HepG2 (cell line): Measurements from ENCODE around the gene DTHD1.

Source experiments
- ATF2 ChIP-seq: sonication (generic); formaldehyde crosslinking; IDR thresholded peaks from 2 replicates; pipeline ENCODE4 v1.4.0; 2020; ENCODE audit warnings: missing genetic modification reagents
- JUNB ChIP-seq: sonication (generic); formaldehyde crosslinking; IDR thresholded peaks from 2 replicates; pipeline ENCODE4 v1.8.0; 2022; ENCODE audit warnings: missing genetic modification reagents, mild to moderate bottlenecking, borderline replicate concordance
- MEF2D ChIP-seq: sonication (generic); formaldehyde crosslinking; IDR thresholded peaks from 2 replicates; pipeline ENCODE4 v1.5.1; 2020; ENCODE audit warnings: mild to moderate bottlenecking, missing genetic modification reagents
- NR2F2 ChIP-seq: IDR thresholded peaks from 2 replicates; pipeline ENCODE4 v1.6.1; 2012; ENCODE audit warnings: low read depth, inconsistent platforms, borderline replicate concordance
- POLR2AphosphoS5 ChIP-seq: IDR thresholded peaks from 2 replicates; pipeline ENCODE4 v1.6.1; 2012; ENCODE audit warnings: low read depth, low read length
- SYNCRIP ChIP-seq: fragments of 200-400 bp; formaldehyde crosslinking; IDR thresholded peaks from 2 replicates; pipeline ENCODE4 v1.6.1; 2018; ENCODE audit warnings: mild to moderate bottlenecking, low read depth, low read length; ENCODE audit not compliant: insufficient read depth
- ZFP36 ChIP-seq: fragments of 150-350 bp; IDR thresholded peaks from 2 replicates; pipeline ENCODE4 v1.6.1; 2018; ENCODE audit warnings: borderline replicate concordance, low read length, low read depth; ENCODE audit not compliant: partially characterized antibody
- ZFYVE20 ChIP-seq: sonication (generic); formaldehyde crosslinking; IDR thresholded peaks from 2 replicates; pipeline ENCODE4 v1.8.0; 2023; ENCODE audit warnings: low read depth, mild to moderate bottlenecking, moderate library complexity, missing genetic modification reagents, borderline replicate concordance
- ZNF850 ChIP-seq: sonication (generic); formaldehyde crosslinking; conservative IDR thresholded peaks from 2 replicates; pipeline ENCODE4 v1.9.0; 2021; ENCODE audit warnings: mild to moderate bottlenecking, missing genetic modification reagents
- TF ChIP-seq, protein P1 (sequence below): sonication (generic); formaldehyde crosslinking; conservative IDR thresholded peaks from 2 replicates; pipeline ENCODE4 v1.4.0; 2020; ENCODE audit warnings: missing genetic modification reagents
- TF ChIP-seq, protein P2 (sequence below): sonication (generic); formaldehyde crosslinking; IDR thresholded peaks from 2 replicates; pipeline ENCODE4 v1.5.0; 2020; ENCODE audit warnings: mild to moderate bottlenecking, missing genetic modification reagents, moderate library complexity
- TF ChIP-seq, protein P3 (sequence below): sonication (generic); formaldehyde crosslinking; IDR thresholded peaks from 2 replicates; pipeline ENCODE4 v1.5.0; 2020; ENCODE audit warnings: mild to moderate bottlenecking, missing genetic modification reagents
- TF ChIP-seq, protein P4 (sequence below): IDR thresholded peaks from 2 replicates; pipeline ENCODE4 v1.6.1; 2016; ENCODE audit warnings: missing genetic modification reagents, missing compliant biosample characterization

DNA sequence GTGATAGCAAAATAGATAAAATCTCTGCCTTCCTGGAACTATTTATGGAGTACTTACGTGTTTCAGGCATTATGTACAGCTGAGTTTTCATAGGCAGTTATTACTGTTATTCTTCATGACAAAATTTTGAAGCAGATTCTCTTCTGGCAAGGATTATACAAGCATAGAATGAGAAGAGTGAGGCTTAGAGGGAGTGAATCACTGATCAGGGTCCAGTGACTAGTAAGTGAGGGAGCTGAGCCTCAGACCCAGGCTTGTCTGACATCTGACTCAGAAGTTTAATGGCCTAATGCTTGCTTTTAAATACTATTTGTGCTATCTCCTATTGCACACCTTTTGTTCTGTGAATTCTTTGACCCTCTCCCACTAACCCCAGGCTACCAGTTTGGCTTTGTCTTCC, 110.6 kb downstream of the DTHD1 start:
- TF ChIP-seq, protein P1, sequence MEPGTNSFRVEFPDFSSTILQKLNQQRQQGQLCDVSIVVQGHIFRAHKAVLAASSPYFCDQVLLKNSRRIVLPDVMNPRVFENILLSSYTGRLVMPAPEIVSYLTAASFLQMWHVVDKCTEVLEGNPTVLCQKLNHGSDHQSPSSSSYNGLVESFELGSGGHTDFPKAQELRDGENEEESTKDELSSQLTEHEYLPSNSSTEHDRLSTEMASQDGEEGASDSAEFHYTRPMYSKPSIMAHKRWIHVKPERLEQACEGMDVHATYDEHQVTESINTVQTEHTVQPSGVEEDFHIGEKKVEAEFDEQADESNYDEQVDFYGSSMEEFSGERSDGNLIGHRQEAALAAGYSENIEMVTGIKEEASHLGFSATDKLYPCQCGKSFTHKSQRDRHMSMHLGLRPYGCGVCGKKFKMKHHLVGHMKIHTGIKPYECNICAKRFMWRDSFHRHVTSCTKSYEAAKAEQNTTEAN (CRISPR knock-in tag): no peak
- TF ChIP-seq, protein P2, sequence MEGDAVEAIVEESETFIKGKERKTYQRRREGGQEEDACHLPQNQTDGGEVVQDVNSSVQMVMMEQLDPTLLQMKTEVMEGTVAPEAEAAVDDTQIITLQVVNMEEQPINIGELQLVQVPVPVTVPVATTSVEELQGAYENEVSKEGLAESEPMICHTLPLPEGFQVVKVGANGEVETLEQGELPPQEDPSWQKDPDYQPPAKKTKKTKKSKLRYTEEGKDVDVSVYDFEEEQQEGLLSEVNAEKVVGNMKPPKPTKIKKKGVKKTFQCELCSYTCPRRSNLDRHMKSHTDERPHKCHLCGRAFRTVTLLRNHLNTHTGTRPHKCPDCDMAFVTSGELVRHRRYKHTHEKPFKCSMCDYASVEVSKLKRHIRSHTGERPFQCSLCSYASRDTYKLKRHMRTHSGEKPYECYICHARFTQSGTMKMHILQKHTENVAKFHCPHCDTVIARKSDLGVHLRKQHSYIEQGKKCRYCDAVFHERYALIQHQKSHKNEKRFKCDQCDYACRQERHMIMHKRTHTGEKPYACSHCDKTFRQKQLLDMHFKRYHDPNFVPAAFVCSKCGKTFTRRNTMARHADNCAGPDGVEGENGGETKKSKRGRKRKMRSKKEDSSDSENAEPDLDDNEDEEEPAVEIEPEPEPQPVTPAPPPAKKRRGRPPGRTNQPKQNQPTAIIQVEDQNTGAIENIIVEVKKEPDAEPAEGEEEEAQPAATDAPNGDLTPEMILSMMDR (CRISPR knock-in tag): no peak
- TF ChIP-seq MEF2D (CRISPR knock-in tag): no peak
- no peak for TF ChIP-seq ZFYVE20 (CRISPR knock-in tag)
- TF ChIP-seq NR2F2: no peak
- TF ChIP-seq JUNB (CRISPR knock-in tag): no peak
- TF ChIP-seq ZNF850 (CRISPR knock-in tag): no peak
- TF ChIP-seq, protein P3, sequence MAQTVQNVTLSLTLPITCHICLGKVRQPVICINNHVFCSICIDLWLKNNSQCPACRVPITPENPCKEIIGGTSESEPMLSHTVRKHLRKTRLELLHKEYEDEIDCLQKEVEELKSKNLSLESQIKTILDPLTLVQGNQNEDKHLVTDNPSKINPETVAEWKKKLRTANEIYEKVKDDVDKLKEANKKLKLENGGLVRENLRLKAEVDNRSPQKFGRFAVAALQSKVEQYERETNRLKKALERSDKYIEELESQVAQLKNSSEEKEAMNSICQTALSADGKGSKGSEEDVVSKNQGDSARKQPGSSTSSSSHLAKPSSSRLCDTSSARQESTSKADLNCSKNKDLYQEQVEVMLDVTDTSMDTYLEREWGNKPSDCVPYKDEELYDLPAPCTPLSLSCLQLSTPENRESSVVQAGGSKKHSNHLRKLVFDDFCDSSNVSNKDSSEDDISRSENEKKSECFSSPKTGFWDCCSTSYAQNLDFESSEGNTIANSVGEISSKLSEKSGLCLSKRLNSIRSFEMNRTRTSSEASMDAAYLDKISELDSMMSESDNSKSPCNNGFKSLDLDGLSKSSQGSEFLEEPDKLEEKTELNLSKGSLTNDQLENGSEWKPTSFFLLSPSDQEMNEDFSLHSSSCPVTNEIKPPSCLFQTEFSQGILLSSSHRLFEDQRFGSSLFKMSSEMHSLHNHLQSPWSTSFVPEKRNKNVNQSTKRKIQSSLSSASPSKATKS (CRISPR knock-in tag): no peak
- no peak for TF ChIP-seq SYNCRIP
- no peak for TF ChIP-seq POLR2AphosphoS5
- TF ChIP-seq ATF2 (CRISPR knock-in tag): no peak
- no peak for TF ChIP-seq ZFP36
- TF ChIP-seq, protein P4, sequence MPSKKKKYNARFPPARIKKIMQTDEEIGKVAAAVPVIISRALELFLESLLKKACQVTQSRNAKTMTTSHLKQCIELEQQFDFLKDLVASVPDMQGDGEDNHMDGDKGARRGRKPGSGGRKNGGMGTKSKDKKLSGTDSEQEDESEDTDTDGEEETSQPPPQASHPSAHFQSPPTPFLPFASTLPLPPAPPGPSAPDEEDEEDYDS: no peak
